Mucosa of stomach (tissue), 1 donor: ENCODE measurements around the gene TBC1D23.

Experiments used
- H3K27me3 ChIP-seq: one replicate; pipeline ENCODE4 v1.7.0; 2013; ENCODE audit warnings: mild to moderate bottlenecking, low read length; ENCODE audit not compliant: control insufficient read depth, insufficient read depth
- H3K36me3 ChIP-seq: one replicate; pipeline ENCODE4 v1.7.0; 2013; ENCODE audit warnings: low read length; ENCODE audit not compliant: control insufficient read depth, insufficient read depth
- H3K4me1 ChIP-seq: one replicate; pipeline ENCODE4 v1.7.0; 2013; ENCODE audit warnings: mild to moderate bottlenecking, low read length; ENCODE audit not compliant: control insufficient read depth, insufficient read depth
- H3K4me3 ChIP-seq: one replicate; pipeline ENCODE4 v1.7.0; 2013; ENCODE audit warnings: low read length
- H3K9ac ChIP-seq: one replicate; pipeline ENCODE4 v1.7.0; 2013; ENCODE audit warnings: mild to moderate bottlenecking, low read length, moderate library complexity
- H3K9me3 ChIP-seq: one replicate; pipeline ENCODE4 v1.7.0; 2013; ENCODE audit warnings: mild to moderate bottlenecking, low read length, moderate library complexity; ENCODE audit not compliant: control insufficient read depth
- donor health status: Pancreatic carcinoma.

Gene TBC1D23

DNA sequence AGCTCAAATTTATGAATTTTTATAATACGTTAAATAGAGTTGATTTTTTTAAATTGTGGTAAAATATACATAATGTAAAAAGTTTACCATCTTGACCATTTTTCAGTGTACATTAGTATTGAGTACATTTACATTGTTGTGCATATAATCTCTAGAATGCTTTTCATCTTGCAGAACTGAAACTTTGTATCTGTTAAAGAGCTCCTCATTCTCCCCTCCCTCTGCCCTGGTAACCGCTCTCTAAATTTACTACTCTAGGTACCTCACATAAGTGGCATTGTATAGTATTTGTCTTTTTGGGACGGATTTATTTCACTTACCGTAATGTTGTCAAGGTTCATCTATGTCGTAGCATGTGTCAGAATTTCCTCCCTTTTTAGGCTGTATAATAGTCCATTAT is 13.6 kb downstream of the TBC1D23 start:
- no peaks in the 10 kb centered on the region for H3K9me3 ChIP-seq
- H3K4me1 ChIP-seq, result no peaks in the 10 kb centered on the region
- no peak overlapping the region for H3K4me3 ChIP-seq
- no peaks in the 10 kb centered on the region for H3K36me3 ChIP-seq
- H3K27me3 ChIP-seq, result no peaks in the 10 kb centered on the region
- no peak overlapping the region for H3K9ac ChIP-seq

GRCh38 chr3:100277255-100277800 is 16.5 kb downstream of the TBC1D23 start:
- H3K9me3 ChIP-seq, result no peaks in the 10 kb centered on the region
- no peak overlapping the region for H3K9ac ChIP-seq
- no peaks in the 10 kb centered on the region for H3K36me3 ChIP-seq
- no peaks in the 10 kb centered on the region for H3K4me1 ChIP-seq
- H3K4me3 ChIP-seq, result no peak overlapping the region
- H3K27me3 ChIP-seq, result no peaks in the 10 kb centered on the region

DNA sequence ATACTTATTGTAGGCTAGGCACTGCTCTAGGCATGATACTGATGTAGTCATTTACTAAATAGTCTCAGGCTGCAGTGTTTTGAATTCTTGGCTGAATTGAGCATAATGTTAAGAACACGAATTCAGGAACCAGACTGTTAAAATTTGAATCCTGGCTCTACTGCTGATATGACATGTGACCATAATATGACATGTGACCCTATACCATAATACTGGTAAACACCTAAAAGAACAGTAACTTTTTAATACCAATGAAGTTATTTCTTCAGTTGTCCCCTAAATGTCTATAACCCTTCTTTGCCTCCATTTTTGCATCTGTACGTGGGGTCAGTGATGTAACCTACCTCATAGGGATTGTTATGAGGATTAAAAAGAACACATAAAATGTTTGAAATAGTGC is 18.1 kb downstream of the TBC1D23 start:
- no peak overlapping the region for H3K9ac ChIP-seq
- H3K27me3 ChIP-seq, result no peaks in the 10 kb centered on the region

DNA sequence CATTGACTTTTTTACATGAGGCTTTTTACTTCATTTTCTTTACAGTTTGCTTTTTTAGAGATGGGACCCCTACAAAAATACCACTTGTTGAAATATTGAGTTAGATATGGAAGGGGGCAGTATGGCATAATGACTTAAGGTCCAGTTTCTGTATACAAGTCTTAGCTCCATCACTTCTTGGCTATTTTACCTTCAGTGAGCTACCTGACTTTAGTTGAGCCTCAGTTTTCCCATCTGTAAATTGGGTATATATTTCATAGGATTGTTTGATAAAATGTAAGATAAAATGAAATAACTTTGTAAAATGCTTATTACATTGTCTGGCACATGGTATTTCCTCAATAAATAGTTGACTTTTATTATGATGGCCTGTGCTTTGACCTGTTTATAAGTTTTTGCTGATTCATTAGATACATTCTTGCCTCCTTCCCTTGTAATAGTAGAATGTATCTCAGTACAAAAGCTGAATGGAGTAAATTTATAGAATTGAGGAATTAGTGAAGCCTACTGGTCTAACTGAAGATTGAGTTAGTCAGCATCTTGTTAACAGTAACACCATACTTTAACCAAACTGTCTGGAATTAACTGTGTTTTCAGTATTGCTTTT is 27.6 kb downstream of the TBC1D23 start:
- Histone ChIP-seq H3K27me3 (no peaks in the 10 kb centered on the region), H3K9me3 (no peaks in the 10 kb centered on the region), H3K4me1 (no peaks in the 10 kb centered on the region), H3K9ac (no peak overlapping the region), H3K36me3 (no peaks in the 10 kb centered on the region), H3K4me3 (no peak overlapping the region)

More for the DNA sequence above, 18.1 kb downstream of the TBC1D23 start:
- Histone ChIP-seq H3K9me3 (no peaks in the 10 kb centered on the region), H3K36me3 (no peaks in the 10 kb centered on the region), H3K4me3 (no peak overlapping the region), H3K4me1 (no peaks in the 10 kb centered on the region)

DNA sequence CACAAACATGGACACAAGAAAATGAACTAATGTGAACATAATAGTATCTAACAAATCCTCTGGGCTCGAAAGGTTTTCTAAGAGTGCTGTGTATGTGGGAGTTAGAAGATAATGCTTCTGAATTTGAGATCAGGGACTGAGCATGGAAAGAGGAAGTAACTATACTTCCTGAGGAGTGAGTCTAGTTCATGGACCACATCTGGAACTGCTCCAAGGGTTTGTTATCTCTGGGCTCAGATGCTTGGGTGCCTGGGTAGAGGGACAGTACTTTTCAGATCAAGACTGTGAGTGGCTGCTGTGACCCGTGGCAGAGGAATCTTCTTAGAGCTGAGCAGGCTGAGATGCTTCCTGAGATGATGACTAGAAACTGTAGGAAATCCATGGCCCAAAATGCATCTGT is 28.5 kb downstream of the TBC1D23 start:
- no peaks in the 10 kb centered on the region for H3K9me3 ChIP-seq
- H3K9ac ChIP-seq, result no peak overlapping the region
- no peak overlapping the region for H3K4me3 ChIP-seq
- no peaks in the 10 kb centered on the region for H3K27me3 ChIP-seq
- H3K4me1 ChIP-seq, result no peaks in the 10 kb centered on the region
- no peaks in the 10 kb centered on the region for H3K36me3 ChIP-seq

- no peaks in the 10 kb centered on the region for H3K27me3 ChIP-seq
- H3K4me3 ChIP-seq, result no peak overlapping the region
- peaks cover 6% of the 10 kb centered on the region for H3K36me3 ChIP-seq
- H3K4me1 ChIP-seq, result no peaks in the 10 kb centered on the region
- no peak overlapping the region for H3K9ac ChIP-seq
- H3K9me3 ChIP-seq, result no peaks in the 10 kb centered on the region
These were observed 34.3 kb downstream of the TBC1D23 start for GRCh38 chr3:100295089-100295488.

DNA sequence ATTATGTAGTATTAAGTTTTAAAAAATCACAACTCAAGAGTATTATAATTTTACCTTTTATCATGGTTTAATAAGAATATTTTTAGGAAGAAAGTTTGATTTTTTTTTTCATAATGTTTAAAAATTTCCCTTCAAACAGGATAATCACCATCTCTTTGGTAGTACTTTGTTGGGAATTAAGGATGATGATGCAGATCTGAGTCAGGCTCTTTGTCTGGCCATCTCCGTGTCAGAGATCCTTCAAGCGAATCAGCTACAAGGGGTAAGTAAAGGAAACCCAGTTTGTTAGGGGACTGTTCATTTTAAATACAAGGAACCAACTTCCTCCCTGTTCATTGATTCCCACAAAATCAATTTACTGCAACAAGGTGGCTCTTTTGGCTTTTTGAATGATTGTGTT is 37.0 kb downstream of the TBC1D23 start:
- H3K27me3 ChIP-seq, result no peaks in the 10 kb centered on the region
- H3K36me3 ChIP-seq, result peaks cover 6% of the 10 kb centered on the region

DNA sequence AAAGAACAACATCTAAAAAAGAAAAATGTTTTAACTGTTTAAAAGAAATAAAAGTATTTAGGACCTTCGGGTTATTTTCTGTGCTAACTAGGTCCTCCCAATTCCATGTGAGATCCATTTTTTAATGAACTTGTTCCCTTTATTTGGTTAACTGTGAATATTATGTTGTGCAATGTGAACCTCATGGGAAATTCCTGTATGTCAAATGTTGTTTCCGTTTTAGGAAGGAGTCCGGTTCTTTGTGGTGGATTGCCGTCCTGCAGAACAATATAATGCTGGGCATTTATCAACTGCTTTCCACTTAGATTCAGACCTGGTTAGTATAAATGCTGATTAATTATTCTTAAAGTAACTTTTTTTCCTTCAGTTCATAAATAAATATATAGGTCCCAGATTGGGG is 38.2 kb downstream of the TBC1D23 start:
- Histone ChIP-seq H3K9me3 (no peaks in the 10 kb centered on the region), H3K4me1 (no peaks in the 10 kb centered on the region), H3K9ac (no peak overlapping the region), H3K27me3 (no peaks in the 10 kb centered on the region), H3K36me3 (peaks cover 6% of the 10 kb centered on the region), H3K4me3 (no peak overlapping the region)

More for the DNA sequence above, 37.0 kb downstream of the TBC1D23 start:
- Histone ChIP-seq H3K4me3 (no peak overlapping the region), H3K9me3 (no peaks in the 10 kb centered on the region), H3K9ac (no peak overlapping the region), H3K4me1 (no peaks in the 10 kb centered on the region)

DNA sequence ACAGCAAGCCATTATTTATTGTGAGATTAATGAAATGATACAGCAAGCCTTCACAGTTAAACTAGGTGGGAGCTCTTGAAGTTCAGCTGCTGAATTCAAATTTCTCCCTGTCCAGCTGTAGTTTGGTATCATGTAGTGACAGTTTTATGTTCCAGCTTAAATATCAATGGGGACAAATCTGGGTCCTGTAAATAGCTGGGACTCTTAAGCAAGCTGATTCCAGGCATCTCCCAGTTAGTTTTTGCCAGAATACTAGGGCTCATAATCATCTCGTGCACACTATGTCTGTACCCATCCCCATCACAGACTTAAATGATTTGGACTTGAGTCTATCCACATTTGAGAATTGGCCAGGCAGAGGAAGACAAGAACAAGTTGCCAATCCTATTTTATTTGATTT is 45.9 kb downstream of the TBC1D23 start:
- H3K4me3 ChIP-seq, result no peak overlapping the region
- H3K9ac ChIP-seq, result no peak overlapping the region
- no peaks in the 10 kb centered on the region for H3K27me3 ChIP-seq
- no peaks in the 10 kb centered on the region for H3K9me3 ChIP-seq
- H3K36me3 ChIP-seq, result no peaks in the 10 kb centered on the region
- H3K4me1 ChIP-seq, result no peaks in the 10 kb centered on the region

DNA sequence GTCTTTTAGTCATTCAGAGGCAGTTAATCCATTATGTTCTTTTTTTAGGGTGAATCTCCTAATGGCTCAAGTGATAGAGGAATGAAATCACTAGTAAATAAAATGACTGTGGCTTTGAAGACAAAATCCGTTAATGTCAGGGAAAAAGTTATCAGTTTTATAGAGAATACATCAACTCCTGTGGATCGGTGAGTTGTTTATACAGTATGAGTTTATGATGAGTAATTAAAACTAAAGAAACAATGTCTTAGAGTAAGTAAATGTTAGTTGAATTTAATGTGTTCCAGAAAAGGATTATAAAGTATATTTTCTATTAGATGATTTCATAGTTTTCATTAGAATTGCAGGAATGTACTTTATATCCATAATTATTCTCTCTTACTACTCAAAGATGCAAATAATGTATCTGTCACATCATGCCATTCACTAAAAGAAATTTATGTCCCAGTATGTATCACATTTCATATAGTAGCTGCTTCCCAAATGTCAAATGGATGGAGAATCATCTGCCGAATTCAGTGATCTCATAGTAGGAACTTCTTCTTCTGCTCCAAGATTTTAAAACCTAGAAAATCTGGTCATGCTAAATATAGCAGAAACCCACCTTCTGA is 49.7 kb downstream of the TBC1D23 start:
- no peaks in the 10 kb centered on the region for H3K36me3 ChIP-seq
- no peaks in the 10 kb centered on the region for H3K27me3 ChIP-seq
- no peak overlapping the region for H3K9ac ChIP-seq
- H3K4me3 ChIP-seq, result no peak overlapping the region
- H3K9me3 ChIP-seq, result no peaks in the 10 kb centered on the region
- H3K4me1 ChIP-seq, result no peaks in the 10 kb centered on the region

- H3K9ac ChIP-seq, result no peak overlapping the region
- H3K4me3 ChIP-seq, result no peak overlapping the region
- no peaks in the 10 kb centered on the region for H3K4me1 ChIP-seq
- no peaks in the 10 kb centered on the region for H3K9me3 ChIP-seq
- no peaks in the 10 kb centered on the region for H3K27me3 ChIP-seq
- no peaks in the 10 kb centered on the region for H3K36me3 ChIP-seq
These were observed 50.2 kb downstream of the TBC1D23 start for GRCh38 chr3:100311011-100311410.

- H3K4me3 ChIP-seq, result no peak overlapping the region
- no peaks in the 10 kb centered on the region for H3K27me3 ChIP-seq
- H3K36me3 ChIP-seq, result peaks cover 5% of the 10 kb centered on the region
- no peaks in the 10 kb centered on the region for H3K9me3 ChIP-seq
- no peak overlapping the region for H3K9ac ChIP-seq
- peaks cover 6% of the 10 kb centered on the region for H3K4me1 ChIP-seq
These were observed 55.9 kb downstream of the TBC1D23 start for GRCh38 chr3:100316641-100317069.
